Colonic mucosa (tissue), 4 donors: ENCODE results near the gene THSD7B. TPM values are rescaled to one million over a fixed set of nuclear protein-coding genes. Genes with fewer than 3 reads are reported as not detected.

Source experiments
- DNase-seq: peaks from one replicate; pipeline ENCODE4 v3.0.0-alpha.2; 2020
- H3K27ac ChIP-seq: fragments of 200-600 bp; one replicate; pipeline ENCODE4 v1.8.0; 2021
- H3K27me3 ChIP-seq: fragments of 200-600 bp; one replicate; pipeline ENCODE4 v1.8.0; 2021
- H3K36me3 ChIP-seq: fragments of 200-600 bp; one replicate; pipeline ENCODE4 v1.8.0; 2021
- H3K4me1 ChIP-seq: fragments of 200-600 bp; one replicate; pipeline ENCODE4 v1.8.0; 2021; ENCODE audit warnings: mild to moderate bottlenecking
- H3K4me3 ChIP-seq: fragments of 200-600 bp; one replicate; pipeline ENCODE4 v1.8.0; 2021
- H3K9ac ChIP-seq, 2 donors: one replicate each; pipeline ENCODE4 v1.7.0; 2013; ENCODE audit warnings: control low read depth in 2 of 2, low read depth in 2 of 2, low read length in 2 of 2
- H3K9me3 ChIP-seq: fragments of 200-600 bp; one replicate; pipeline ENCODE4 v1.8.0; 2021
- intact Hi-C: fragments of 100-400 bp; cut with DNase I; formaldehyde crosslinking; loops from one replicate; pipeline ENCODE4 v1.14.1; 2022
- total RNA-seq, 2 donors: library from RNA; stranded (reverse); fragmentation: NEBNext Ultra II Directional in 1 of 2; extraction: Animal tissue kit (Norgen Biotek cat#: 25700) in 1 of 2; gene quantifications; one replicate each; pipeline ENCODE4 v1.2.1, GENCODE V29; 2021
- TF ChIP-seq, protein P1 (sequence below): fragments of 200-600 bp; IDR thresholded peaks from one replicate; pipeline ENCODE4 v1.8.0; 2022; ENCODE audit warnings: antibody characterized with exemption, mild to moderate bottlenecking
- donor health status: healthy.
- donor health status: DM: no; HTN: no; CAD: no.
- donor health status: DM: no; HTN: no; CAD: no.

The THSD7B gene
- total RNA-seq, 2 donors from 2014 or later = 0.05 to 0.29 TPM

DNA sequence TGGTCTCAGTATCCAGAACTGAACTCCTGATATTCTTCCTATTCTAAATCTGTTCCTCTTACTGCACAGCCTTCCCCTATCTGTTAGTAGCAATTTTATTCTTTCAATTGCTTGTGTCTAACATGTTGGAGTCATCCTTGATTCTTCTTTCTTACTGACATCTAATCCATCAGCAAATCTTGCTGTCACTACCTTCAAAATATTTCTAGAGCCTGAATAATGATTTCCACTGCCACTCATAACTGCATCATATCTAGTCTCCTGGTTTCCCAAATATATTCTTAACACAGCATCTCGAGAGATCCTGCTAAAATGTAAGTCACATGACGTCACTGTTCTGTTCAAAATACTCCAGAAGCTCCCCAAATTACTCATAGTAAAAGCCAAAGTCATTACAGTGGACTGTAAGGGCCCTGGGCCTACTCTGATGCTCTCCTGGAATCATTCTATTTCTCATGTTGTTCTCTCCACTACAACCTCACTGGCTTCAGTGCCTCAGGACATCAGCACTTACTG, 95.2 kb downstream of the THSD7B start:
- no peaks in the 10 kb centered on the region for H3K4me1 ChIP-seq
- TF ChIP-seq, protein P1, sequence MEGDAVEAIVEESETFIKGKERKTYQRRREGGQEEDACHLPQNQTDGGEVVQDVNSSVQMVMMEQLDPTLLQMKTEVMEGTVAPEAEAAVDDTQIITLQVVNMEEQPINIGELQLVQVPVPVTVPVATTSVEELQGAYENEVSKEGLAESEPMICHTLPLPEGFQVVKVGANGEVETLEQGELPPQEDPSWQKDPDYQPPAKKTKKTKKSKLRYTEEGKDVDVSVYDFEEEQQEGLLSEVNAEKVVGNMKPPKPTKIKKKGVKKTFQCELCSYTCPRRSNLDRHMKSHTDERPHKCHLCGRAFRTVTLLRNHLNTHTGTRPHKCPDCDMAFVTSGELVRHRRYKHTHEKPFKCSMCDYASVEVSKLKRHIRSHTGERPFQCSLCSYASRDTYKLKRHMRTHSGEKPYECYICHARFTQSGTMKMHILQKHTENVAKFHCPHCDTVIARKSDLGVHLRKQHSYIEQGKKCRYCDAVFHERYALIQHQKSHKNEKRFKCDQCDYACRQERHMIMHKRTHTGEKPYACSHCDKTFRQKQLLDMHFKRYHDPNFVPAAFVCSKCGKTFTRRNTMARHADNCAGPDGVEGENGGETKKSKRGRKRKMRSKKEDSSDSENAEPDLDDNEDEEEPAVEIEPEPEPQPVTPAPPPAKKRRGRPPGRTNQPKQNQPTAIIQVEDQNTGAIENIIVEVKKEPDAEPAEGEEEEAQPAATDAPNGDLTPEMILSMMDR = no peak
- H3K27ac ChIP-seq = no peak overlapping the region
- no peak overlapping the region for H3K9ac ChIP-seq
- no peaks in the 10 kb centered on the region for H3K27me3 ChIP-seq
- H3K4me3 ChIP-seq = no peak overlapping the region
- no peaks in the 10 kb centered on the region for H3K36me3 ChIP-seq
- intact Hi-C loops = no loop called here
- DNase-seq = no peak
- no peaks in the 10 kb centered on the region for H3K9me3 ChIP-seq

DNA sequence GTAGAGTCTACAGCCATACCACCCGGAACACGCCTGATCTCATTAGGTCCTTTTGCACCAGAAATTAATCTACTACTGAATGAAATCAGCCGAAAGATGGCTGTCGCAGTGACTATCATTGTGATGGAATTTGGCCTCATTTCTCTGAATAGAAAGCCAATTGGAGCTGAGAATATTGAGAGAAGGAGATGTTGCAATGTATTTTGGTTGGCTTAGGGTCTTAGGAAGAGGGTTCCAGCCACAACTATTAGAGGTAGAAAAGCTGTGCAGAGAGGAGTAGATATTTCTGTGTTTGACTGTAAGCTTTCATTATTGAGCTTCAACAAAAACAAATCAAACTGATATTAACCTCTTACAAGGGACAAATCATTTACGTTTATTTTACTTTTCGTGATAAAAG, 98.1 kb downstream of the THSD7B start:
- H3K4me3 ChIP-seq = no peak overlapping the region
- H3K27me3 ChIP-seq = no peaks in the 10 kb centered on the region
- no peaks in the 10 kb centered on the region for H3K9me3 ChIP-seq
- TF ChIP-seq, protein P1 = no peak
- intact Hi-C loops = no loop called here
- no peak overlapping the region for H3K9ac ChIP-seq
- no peaks in the 10 kb centered on the region for H3K36me3 ChIP-seq
- no peaks in the 10 kb centered on the region for H3K4me1 ChIP-seq
- no peak overlapping the region for H3K27ac ChIP-seq
- DNase-seq = no peak

DNA sequence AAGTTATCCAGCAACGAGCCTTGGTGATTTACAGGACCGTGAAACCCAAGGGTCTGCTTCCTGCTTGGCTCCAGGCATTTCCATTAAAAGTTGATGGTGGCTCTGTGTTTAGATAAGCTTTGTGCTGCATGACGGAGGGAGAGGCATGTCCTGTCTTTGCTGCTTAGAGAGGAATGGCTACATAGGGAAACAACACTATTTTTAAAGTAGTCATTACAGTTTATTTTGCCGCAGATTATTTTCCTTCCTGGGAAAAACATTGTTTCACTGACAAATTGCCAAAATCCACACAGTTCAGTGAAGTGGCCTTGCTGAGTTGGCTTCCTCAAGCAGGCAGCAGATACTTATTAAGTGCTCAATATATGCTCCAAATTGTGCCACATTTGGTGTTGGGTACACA, 98.5 kb downstream of the THSD7B start:
- Histone ChIP-seq H3K36me3 (no peaks in the 10 kb centered on the region), H3K27me3 (no peaks in the 10 kb centered on the region), H3K4me1 (no peaks in the 10 kb centered on the region), H3K27ac (no peak overlapping the region), H3K4me3 (no peak overlapping the region), H3K9ac (no peak overlapping the region), H3K9me3 (no peaks in the 10 kb centered on the region)
- TF ChIP-seq, protein P1 = no peak
- intact Hi-C loops = no loop called here
- DNase-seq = no peak

DNA sequence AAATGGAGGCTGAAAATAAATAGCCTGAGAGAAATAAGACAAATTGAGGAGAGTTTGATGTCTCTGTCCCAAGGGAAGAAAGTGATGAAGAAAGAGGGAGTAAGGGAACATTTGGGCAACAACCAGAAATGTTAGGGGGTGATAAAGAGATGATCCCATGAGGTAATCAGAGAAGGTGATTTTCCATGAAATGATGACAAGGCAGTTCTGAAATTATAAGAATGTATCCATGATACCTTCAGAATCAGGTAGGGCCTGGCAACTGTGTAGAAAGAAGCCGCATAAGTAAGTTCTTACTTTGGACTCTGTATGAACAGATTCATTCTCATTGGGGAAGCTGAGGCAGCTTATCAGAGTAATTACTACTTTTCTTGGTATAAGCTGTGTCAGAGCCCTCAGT, 106.1 kb downstream of the THSD7B start:
- H3K9me3 ChIP-seq = no peaks in the 10 kb centered on the region
- no peak overlapping the region for H3K27ac ChIP-seq
- H3K9ac ChIP-seq = no peak overlapping the region
- intact Hi-C loops = no loop called here
- DNase-seq = no peak
- H3K27me3 ChIP-seq = no peaks in the 10 kb centered on the region
- TF ChIP-seq, protein P1 = no peak
- no peaks in the 10 kb centered on the region for H3K36me3 ChIP-seq
- no peak overlapping the region for H3K4me3 ChIP-seq
- no peaks in the 10 kb centered on the region for H3K4me1 ChIP-seq

DNA sequence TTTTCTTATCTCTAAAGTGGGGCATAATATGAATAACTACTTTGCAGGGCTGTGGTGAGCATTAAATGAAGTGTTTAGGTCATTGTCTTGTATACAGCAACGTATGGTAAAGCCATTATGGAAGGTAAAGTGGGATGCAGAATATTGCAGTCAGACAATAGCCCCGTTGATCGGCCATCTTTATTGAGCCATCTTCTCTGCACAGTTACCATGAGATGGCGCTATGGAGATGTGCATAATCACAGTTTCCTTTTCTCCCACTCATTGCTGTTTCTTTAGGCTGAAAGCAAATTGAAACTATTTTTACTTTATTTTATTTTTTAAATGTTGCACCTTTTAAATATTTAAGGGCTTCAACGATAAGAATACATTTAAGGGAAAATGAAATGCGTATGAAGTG, 108.9 kb downstream of the THSD7B start:
- no peak overlapping the region for H3K27ac ChIP-seq
- no peaks in the 10 kb centered on the region for H3K27me3 ChIP-seq
- H3K36me3 ChIP-seq = no peaks in the 10 kb centered on the region
- no peaks in the 10 kb centered on the region for H3K9me3 ChIP-seq
- no peak overlapping the region for H3K4me3 ChIP-seq
- TF ChIP-seq, protein P1 = no peak
- intact Hi-C loops = no loop called here
- no peak overlapping the region for H3K9ac ChIP-seq
- H3K4me1 ChIP-seq = no peaks in the 10 kb centered on the region
- no peak for DNase-seq
